GM06990 (cell line): Measurements from ENCODE around the gene FBN2.

ENCODE experiments used
- DNase-seq: peaks from one replicate; pipeline ENCODE4 v3.0.0-alpha.2; 2011; ENCODE audit not compliant: insufficient read length; ENCODE audit errors: extremely low read depth
- H3K27me3 ChIP-seq: replicated peaks from 2 replicates; pipeline ENCODE4 v1.6.0; 2011; ENCODE audit warnings: low read length; ENCODE audit not compliant: control insufficient read depth, insufficient read depth
- H3K36me3 ChIP-seq: 2 replicates; pipeline ENCODE4 v1.5.1; 2011; ENCODE audit warnings: low read length; ENCODE audit not compliant: control insufficient read depth, insufficient read depth
- H3K4me3 ChIP-seq: replicated peaks from 2 replicates; pipeline ENCODE4 v1.5.1; 2011; ENCODE audit warnings: low read depth, mild to moderate bottlenecking, control low read depth, low read length
- TF ChIP-seq, protein P1 (sequence below): IDR thresholded peaks from 2 replicates; pipeline ENCODE4 v1.5.1; 2011; ENCODE audit warnings: low read length, control low read depth, mild to moderate bottlenecking, inconsistent platforms; ENCODE audit not compliant: insufficient read depth, poor library complexity, severe bottlenecking

The FBN2 gene

DNA sequence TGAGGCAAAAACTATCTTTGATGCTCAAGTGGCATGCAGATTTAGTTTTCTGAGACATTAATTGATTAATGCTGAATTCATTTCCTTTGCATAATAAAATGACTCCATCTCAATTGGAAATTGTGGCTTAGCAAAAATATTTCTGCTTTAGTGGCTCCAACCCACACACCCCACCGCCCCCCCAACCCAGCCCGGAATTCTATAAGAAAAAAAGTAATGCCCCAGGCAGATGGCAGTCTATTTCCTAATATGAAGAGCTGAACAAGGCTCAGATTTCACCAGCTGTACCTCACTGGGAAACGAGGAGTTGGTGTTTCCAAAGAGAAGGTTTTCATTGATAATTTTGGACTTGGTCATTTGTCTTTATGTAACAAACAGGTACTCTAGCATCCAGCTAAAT, 182.1 kb downstream of the FBN2 start:
- DNase-seq, result no peak
- no peaks in the 10 kb centered on the region for H3K36me3 ChIP-seq

DNA sequence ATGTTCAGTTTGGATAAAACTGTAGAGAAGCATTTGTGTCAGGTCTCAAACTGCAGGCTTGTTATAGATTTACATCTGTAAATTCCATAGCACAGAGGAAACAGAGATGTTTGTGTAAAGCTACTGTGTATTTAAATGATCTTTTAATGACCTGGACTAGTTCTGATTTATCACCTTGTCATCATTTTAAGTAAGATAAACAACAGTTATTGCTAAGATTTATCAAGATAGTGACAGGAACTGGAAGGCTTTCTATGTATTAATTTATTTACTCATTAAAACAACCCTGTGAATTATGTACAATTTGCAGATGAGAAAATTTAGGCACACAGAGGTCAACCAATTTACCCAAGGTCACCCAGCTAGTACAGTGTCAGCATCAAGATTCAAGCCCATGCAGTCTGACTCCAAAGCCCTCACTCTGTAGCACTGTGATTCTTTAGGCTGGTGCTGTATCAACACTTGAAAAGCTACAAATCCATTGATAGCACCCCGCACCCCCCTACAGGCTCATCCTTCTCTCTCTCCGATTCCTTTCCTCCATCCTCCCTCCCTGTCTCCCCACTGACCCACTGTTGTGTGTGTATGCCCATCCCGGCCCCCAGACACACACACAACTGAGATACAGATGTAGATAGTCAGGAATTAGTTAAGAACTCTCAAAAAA, 184.5 kb downstream of the FBN2 start:
- Histone ChIP-seq H3K27me3 (no peaks in the 10 kb centered on the region), H3K4me3 (no peak overlapping the region), H3K36me3 (no peaks in the 10 kb centered on the region)
- no peak for DNase-seq
- TF ChIP-seq, protein P1, sequence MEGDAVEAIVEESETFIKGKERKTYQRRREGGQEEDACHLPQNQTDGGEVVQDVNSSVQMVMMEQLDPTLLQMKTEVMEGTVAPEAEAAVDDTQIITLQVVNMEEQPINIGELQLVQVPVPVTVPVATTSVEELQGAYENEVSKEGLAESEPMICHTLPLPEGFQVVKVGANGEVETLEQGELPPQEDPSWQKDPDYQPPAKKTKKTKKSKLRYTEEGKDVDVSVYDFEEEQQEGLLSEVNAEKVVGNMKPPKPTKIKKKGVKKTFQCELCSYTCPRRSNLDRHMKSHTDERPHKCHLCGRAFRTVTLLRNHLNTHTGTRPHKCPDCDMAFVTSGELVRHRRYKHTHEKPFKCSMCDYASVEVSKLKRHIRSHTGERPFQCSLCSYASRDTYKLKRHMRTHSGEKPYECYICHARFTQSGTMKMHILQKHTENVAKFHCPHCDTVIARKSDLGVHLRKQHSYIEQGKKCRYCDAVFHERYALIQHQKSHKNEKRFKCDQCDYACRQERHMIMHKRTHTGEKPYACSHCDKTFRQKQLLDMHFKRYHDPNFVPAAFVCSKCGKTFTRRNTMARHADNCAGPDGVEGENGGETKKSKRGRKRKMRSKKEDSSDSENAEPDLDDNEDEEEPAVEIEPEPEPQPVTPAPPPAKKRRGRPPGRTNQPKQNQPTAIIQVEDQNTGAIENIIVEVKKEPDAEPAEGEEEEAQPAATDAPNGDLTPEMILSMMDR, result no peak

More for the DNA sequence above, 182.1 kb downstream of the FBN2 start:
- Histone ChIP-seq H3K27me3 (no peaks in the 10 kb centered on the region), H3K4me3 (no peak overlapping the region)
- TF ChIP-seq, protein P1, result no peak

DNA sequence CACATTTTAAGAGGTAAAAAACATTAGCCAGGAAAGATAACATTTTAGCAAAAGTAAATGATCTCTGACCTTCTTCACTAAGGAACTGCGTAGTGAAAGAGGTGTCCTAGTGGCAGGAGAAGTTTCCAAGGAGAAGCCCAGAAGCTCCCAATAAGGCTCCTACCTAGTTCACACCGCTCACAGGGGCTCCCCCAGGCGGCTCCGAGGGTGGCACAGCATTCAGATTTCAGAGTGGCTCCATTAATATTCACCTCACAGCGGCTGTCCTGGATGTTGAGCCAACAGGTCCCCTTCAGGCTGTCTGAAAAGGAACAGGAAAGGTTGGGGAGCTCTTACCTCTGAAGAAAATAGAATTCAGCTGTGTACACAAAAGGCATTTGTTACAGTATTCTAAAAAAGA, 187.3 kb downstream of the FBN2 start:
- H3K36me3 ChIP-seq, result no peaks in the 10 kb centered on the region
- H3K27me3 ChIP-seq, result no peaks in the 10 kb centered on the region
- TF ChIP-seq, protein P1, result peak; percentile 9
- H3K4me3 ChIP-seq, result no peak overlapping the region
- DNase-seq, result no peak

DNA sequence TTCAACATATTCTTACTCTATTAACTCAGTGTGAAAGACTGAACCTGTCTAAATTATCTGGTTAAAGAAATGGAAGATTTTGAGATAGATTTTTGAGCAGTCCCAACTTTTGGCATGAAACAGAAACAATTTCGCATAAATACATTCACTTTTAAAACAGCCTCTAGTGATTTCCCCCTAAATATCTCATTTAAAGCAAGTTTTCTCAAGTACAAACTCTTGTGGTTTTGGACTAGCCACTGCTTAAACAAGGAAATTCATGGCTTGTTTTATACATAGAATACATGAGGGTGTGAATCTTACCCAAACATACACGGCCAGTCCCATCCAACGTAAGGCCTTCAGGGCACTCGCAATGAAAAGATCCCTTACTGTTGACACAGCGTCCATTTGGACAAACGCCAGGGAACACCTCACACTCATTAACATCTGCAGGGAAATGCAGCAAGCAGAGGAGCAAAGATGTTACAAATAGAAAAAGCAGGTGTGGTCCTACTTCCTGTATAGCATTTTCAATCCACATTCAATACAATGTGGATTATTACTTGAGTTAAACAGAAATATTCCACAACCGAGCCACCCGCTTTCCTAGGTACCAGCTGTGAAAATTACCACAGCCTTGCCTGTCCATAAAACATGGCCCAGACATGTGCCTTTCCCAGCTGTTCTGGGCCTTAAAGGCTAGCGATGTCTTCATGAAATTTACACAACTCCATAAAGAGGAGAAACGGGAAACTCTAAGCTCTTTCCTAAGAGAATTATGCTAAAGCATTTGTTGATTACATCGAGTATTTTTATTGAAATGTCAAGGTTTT, 188.8 kb downstream of the FBN2 start:
- Histone ChIP-seq H3K36me3 (no peaks in the 10 kb centered on the region), H3K4me3 (no peak overlapping the region), H3K27me3 (no peaks in the 10 kb centered on the region)
- TF ChIP-seq, protein P1, result no peak
- DNase-seq, result no peak

DNA sequence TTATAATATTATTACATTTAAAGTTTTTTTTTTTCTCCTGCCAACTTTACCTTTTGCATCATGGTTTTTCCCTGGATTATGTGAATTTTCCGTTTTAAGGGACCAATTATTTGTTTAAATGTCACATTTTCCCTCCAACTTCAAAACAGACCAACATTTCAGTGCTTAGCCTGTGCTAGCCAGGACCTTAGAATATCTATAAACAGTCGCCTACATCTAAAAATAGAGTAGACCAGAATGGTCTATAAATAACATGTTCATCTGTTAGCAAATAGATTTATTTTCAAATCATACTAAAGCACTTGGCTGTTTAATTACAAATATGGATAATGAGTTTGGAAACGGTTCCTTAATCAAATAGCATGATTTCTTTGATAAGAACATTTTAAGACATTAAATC, 192.0 kb downstream of the FBN2 start:
- no peak for DNase-seq

More for the DNA sequence above, 192.0 kb downstream of the FBN2 start:
- Histone ChIP-seq H3K27me3 (no peaks in the 10 kb centered on the region), H3K36me3 (no peaks in the 10 kb centered on the region), H3K4me3 (no peak overlapping the region)
- TF ChIP-seq, protein P1, result no peak
